Thymus (tissue), 11 donors: ENCODE measurements around the gene PTPRR. TPM values are rescaled to one million over a fixed set of nuclear protein-coding genes. Genes with fewer than 3 reads are reported as not detected.
A peak's percentile ranks its signal among the peaks of the same experiment; 100 is the strongest.

Source experiments
- DNase-seq, 9 donors: peaks; one replicate each; pipeline ENCODE4 v3.0.0-alpha.2; 2013; ENCODE audit warnings: low spot score in 9 of 9, low read depth in 6 of 9, missing footprints in 1 of 9
- H3K27ac ChIP-seq, 2 donors: one replicate each; pipeline ENCODE4 v1.5.1; 2013; ENCODE audit warnings: control low read depth in 1 of 2, low read depth in 1 of 2, low read length in 1 of 2, mild to moderate bottlenecking in 1 of 2, moderate library complexity in 1 of 2
- H3K27me3 ChIP-seq, 2 donors: one replicate each; pipeline ENCODE4 v1.5.1; 2013; ENCODE audit warnings: low read length in 1 of 2; ENCODE audit not compliant: control insufficient read depth in 2 of 2, insufficient read depth in 1 of 2
- H3K36me3 ChIP-seq, 2 donors: one replicate each; pipeline ENCODE4 v1.5.1; 2013; ENCODE audit warnings: low read length in 1 of 2, mild to moderate bottlenecking in 1 of 2, moderate library complexity in 1 of 2; ENCODE audit not compliant: control insufficient read depth in 2 of 2, insufficient read depth in 2 of 2
- H3K4me1 ChIP-seq, 2 donors: one replicate each; pipeline ENCODE4 v1.5.1; 2013; ENCODE audit warnings: low read length in 2 of 2; ENCODE audit not compliant: control insufficient read depth in 2 of 2, insufficient read depth in 2 of 2
- H3K4me3 ChIP-seq, 2 donors: one replicate each; pipeline ENCODE4 v1.5.1; 2013; ENCODE audit warnings: low read length in 2 of 2, control low read depth in 1 of 2, mild to moderate bottlenecking in 1 of 2
- H3K9me3 ChIP-seq, 2 donors: one replicate each; pipeline ENCODE4 v1.5.1; 2013; ENCODE audit warnings: low read length in 1 of 2, mild to moderate bottlenecking in 1 of 2; ENCODE audit not compliant: control insufficient read depth in 2 of 2, insufficient read depth in 1 of 2
- WGBS: extraction: QIAGEN DNeasy Blood & Tissue Kit; methylation state at CpG from one replicate; pipeline ENCODE4 v1.1.7; 2013; 5-methylcytosine and 5-hydroxymethylcytosine counted together
- polyA plus RNA-seq: library from polyadenylated mRNA; stranded (reverse); fragments of 200-250 nt; gene quantifications from one replicate; pipeline ENCODE4 v1.2.3, GENCODE V29; 2013
- total RNA-seq: library from RNA; stranded (reverse); fragments of 120-200 nt; gene quantifications from one replicate; pipeline ENCODE4 v1.2.4, GENCODE V29; 2013
- donor health status: healthy.

The PTPRR gene
- total and polyA plus RNA-seq, 2 donors = 0.21 to 0.38 TPM

GRCh38 chr12:70617450-70617849 is 303.1 kb downstream of the PTPRR start:
- Histone ChIP-seq H3K27me3 (peaks cover 0 to 2% of the 10 kb centered on the region in 2 donors), H3K36me3 (no peaks in the 10 kb centered on the region), H3K27ac (no peak overlapping the region), H3K4me1 (no peaks in the 10 kb centered on the region), H3K9me3 (no peaks in the 10 kb centered on the region), H3K4me3 (no peak overlapping the region)
- WGBS = 88% methylated on average over 4 of the region's 4 CpGs
- no peak for DNase-seq

- Histone ChIP-seq H3K9me3 (no peaks in the 10 kb centered on the region), H3K27me3 (peaks cover 1 to 16% of the 10 kb centered on the region in 2 donors), H3K36me3 (no peaks in the 10 kb centered on the region), H3K27ac (no peak overlapping the region), H3K4me3 (no peak overlapping the region), H3K4me1 (no peaks in the 10 kb centered on the region)
- no peak for DNase-seq
- 95% methylated on average over 5 of the region's 5 CpGs for WGBS
These were observed 305.2 kb downstream of the PTPRR start for GRCh38 chr12:70615174-70615866.

- peak in 2 of 9 donors; percentile 3 to 5 for DNase-seq
- 3% methylated on average over 63 of the region's 63 CpGs for WGBS
- no peaks in the 10 kb centered on the region for H3K36me3 ChIP-seq
- peaks cover 18 to 33% of the 10 kb centered on the region in 2 donors for H3K27me3 ChIP-seq
- peaks cover 2 to 6% of the 10 kb centered on the region in 2 donors for H3K4me1 ChIP-seq
- H3K27ac ChIP-seq = no peak overlapping the region
- no peaks in the 10 kb centered on the region for H3K9me3 ChIP-seq
- peak overlapping the region in 1 of 2 donors; percentile 15 for H3K4me3 ChIP-seq
These were observed 310.6 kb downstream of the PTPRR start for GRCh38 chr12:70609739-70610491.

- Histone ChIP-seq H3K4me3 (no peak overlapping the region), H3K27me3 (peaks cover 18 to 33% of the 10 kb centered on the region in 2 donors), H3K36me3 (no peaks in the 10 kb centered on the region), H3K9me3 (no peaks in the 10 kb centered on the region), H3K4me1 (peaks cover 2 to 6% of the 10 kb centered on the region in 2 donors), H3K27ac (no peak overlapping the region)
- WGBS = 93% methylated on average over 2 of the region's 2 CpGs
- no peak for DNase-seq
These were observed 311.3 kb downstream of the PTPRR start for GRCh38 chr12:70609203-70609602.

GRCh38 chr12:70608184-70608583 is 312.4 kb downstream of the PTPRR start:
- Histone ChIP-seq H3K27me3 (peaks cover 18 to 33% of the 10 kb centered on the region in 2 donors), H3K27ac (no peak overlapping the region), H3K36me3 (no peaks in the 10 kb centered on the region), H3K9me3 (no peaks in the 10 kb centered on the region), H3K4me3 (no peak overlapping the region), H3K4me1 (peaks cover 2 to 6% of the 10 kb centered on the region in 2 donors)
- WGBS = 95% methylated on average over 1 of the region's 1 CpG
- no peak for DNase-seq

- H3K36me3 ChIP-seq = no peaks in the 10 kb centered on the region
- H3K9me3 ChIP-seq = no peaks in the 10 kb centered on the region
- peaks cover 2 to 6% of the 10 kb centered on the region in 2 donors for H3K4me1 ChIP-seq
- H3K27me3 ChIP-seq = peaks cover 18 to 31% of the 10 kb centered on the region in 2 donors
- no peak overlapping the region for H3K4me3 ChIP-seq
- H3K27ac ChIP-seq = no peak overlapping the region
- no peak for DNase-seq
These were observed 313.4 kb downstream of the PTPRR start for GRCh38 chr12:70607107-70607506.

- Histone ChIP-seq H3K27ac (no peak overlapping the region), H3K36me3 (no peaks in the 10 kb centered on the region), H3K9me3 (no peaks in the 10 kb centered on the region), H3K4me1 (peaks cover 2 to 6% of the 10 kb centered on the region in 2 donors), H3K4me3 (no peak overlapping the region), H3K27me3 (peaks cover 18 to 22% of the 10 kb centered on the region in 2 donors)
- WGBS = 95% methylated on average over 5 of the region's 5 CpGs
- no peak for DNase-seq
These were observed 314.6 kb downstream of the PTPRR start for GRCh38 chr12:70605976-70606375.

GRCh38 chr12:70604662-70605061 is 315.9 kb downstream of the PTPRR start:
- WGBS = 94% methylated on average over 4 of the region's 4 CpGs
- Histone ChIP-seq H3K4me3 (no peak overlapping the region), H3K9me3 (no peaks in the 10 kb centered on the region), H3K4me1 (peaks cover 0 to 5% of the 10 kb centered on the region in 2 donors), H3K27ac (no peak overlapping the region), H3K36me3 (no peaks in the 10 kb centered on the region), H3K27me3 (peaks cover 10 to 11% of the 10 kb centered on the region in 2 donors)
- no peak for DNase-seq

GRCh38 chr12:70603044-70603443 is 317.5 kb downstream of the PTPRR start:
- Histone ChIP-seq H3K36me3 (no peaks in the 10 kb centered on the region), H3K4me1 (no peaks in the 10 kb centered on the region), H3K27ac (no peak overlapping the region), H3K4me3 (no peak overlapping the region), H3K27me3 (no peaks in the 10 kb centered on the region), H3K9me3 (no peaks in the 10 kb centered on the region)
- 44% methylated on average over 1 of the region's 1 CpG for WGBS
- DNase-seq = no peak
